Measurements from ENCODE around the gene PPP1R27. TPM values are rescaled to one million over a fixed set of nuclear protein-coding genes. Genes with fewer than 3 reads are reported as not detected.

Gene PPP1R27
- total RNA-seq: not detected in 2 replicates

GRCh38 chr17:81834831-81835267 is at the start of gene PPP1R27:
Gene PPP1R27, minus strand, starts transcription at chr17:81835050. Its CDS starts 97 bp downstream, at chr17:81834953.

GRCh38 chr17:81870981-81871386 is 36.1 kb upstream of the PPP1R27 start, which contains the start of gene ARHGDIA:
Gene ARHGDIA, minus strand, starts transcription at chr17:81871337. Its CDS starts 1,407 bp downstream, at chr17:81869930.

GRCh38 chr17:81859906-81860755 is 25.3 kb upstream of the PPP1R27 start, which contains the start of gene P4HB:
Gene P4HB, minus strand, starts transcription at chr17:81860535. Its CDS starts 64 bp downstream, at chr17:81860471.

GRCh38 chr17:81833160-81833920 is 1.5 kb downstream of the PPP1R27 start, which contains the start of gene MCRIP1:
Gene MCRIP1, minus strand, starts transcription at chr17:81833291. Its CDS starts 8,785 bp downstream, at chr17:81824506.

GRCh38 chr17:81803728-81804558 is 30.9 kb downstream of the PPP1R27 start, which contains the start of gene GCGR:
Gene GCGR, plus strand, starts transcription at chr17:81804150. Its CDS starts 4,869 bp downstream, at chr17:81809019.

Other genes starting within 250 kb of the PPP1R27 start
- gene NPLOC4, start 197.9 kb downstream of the PPP1R27 start, total RNA-seq: 80.4 and 97.5 TPM in 2 replicates
- gene TSPAN10, start 197.9 kb downstream of the PPP1R27 start, total RNA-seq: 1.9 TPM in 2 replicates
- not detected in 2 replicates for gene PDE6G, start 178.5 kb downstream of the PPP1R27 start, total RNA-seq
- 19.8 and 25.6 TPM in 2 replicates for gene OXLD1, start 168.4 kb downstream of the PPP1R27 start, total RNA-seq
- 4.9 and 6.8 TPM in 2 replicates for gene CCDC137, start 168.3 kb downstream of the PPP1R27 start, total RNA-seq
- gene ARL16, start 151.3 kb downstream of the PPP1R27 start, total RNA-seq: 28.9 and 35.6 TPM in 2 replicates
- 107 and 114 TPM in 2 replicates for gene HGS, start 151.0 kb downstream of the PPP1R27 start, total RNA-seq
- gene MRPL12, start 131.7 kb downstream of the PPP1R27 start, total RNA-seq: 10.1 and 12.3 TPM in 2 replicates
- 5.6 and 9.4 TPM in 2 replicates for gene SLC25A10, start 122.8 kb downstream of the PPP1R27 start, total RNA-seq
- not detected in 2 replicates for gene GCGR, start 30.9 kb downstream of the PPP1R27 start, total RNA-seq
- 88.6 and 90.3 TPM in 2 replicates for gene MCRIP1, start 1.8 kb downstream of the PPP1R27 start, total RNA-seq
- 1,150 and 1,536 TPM in 2 replicates for gene P4HB, start 25.5 kb upstream of the PPP1R27 start, total RNA-seq
- 181 and 187 TPM in 2 replicates for gene ARHGDIA, start 36.3 kb upstream of the PPP1R27 start, total RNA-seq
- gene ALYREF, start 56.5 kb upstream of the PPP1R27 start, total RNA-seq: 54.5 and 57.2 TPM in 2 replicates
- gene ANAPC11, start 56.7 kb upstream of the PPP1R27 start, total RNA-seq: 67.8 and 93.4 TPM in 2 replicates
- 0.49 and 1.3 TPM in 2 replicates for gene NPB, start 67.2 kb upstream of the PPP1R27 start, total RNA-seq
- 75.6 and 91.4 TPM in 2 replicates for gene PCYT2, start 76.3 kb upstream of the PPP1R27 start, total RNA-seq
- gene SIRT7, start 83.1 kb upstream of the PPP1R27 start, total RNA-seq: 17.5 and 27.3 TPM in 2 replicates
- gene MAFG, start 92.7 kb upstream of the PPP1R27 start, total RNA-seq: 27.2 and 33.3 TPM in 2 replicates
- 130 and 146 TPM in 2 replicates for gene PYCR1, start 102.2 kb upstream of the PPP1R27 start, total RNA-seq
- gene MYADML2, start 112.2 kb upstream of the PPP1R27 start, total RNA-seq: not detected in 2 replicates
- not detected in 2 replicates for gene NOTUM, start 126.1 kb upstream of the PPP1R27 start, total RNA-seq
- 32.3 and 33.8 TPM in 2 replicates for gene ASPSCR1, start 142.6 kb upstream of the PPP1R27 start, total RNA-seq
- 13.5 and 14.9 TPM in 2 replicates for gene CENPX, start 187.8 kb upstream of the PPP1R27 start, total RNA-seq
- 9.2 and 10.4 TPM in 2 replicates for gene LRRC45, start 188.3 kb upstream of the PPP1R27 start, total RNA-seq
- 5.0 and 5.5 TPM in 2 replicates for gene RAC3, start 196.6 kb upstream of the PPP1R27 start, total RNA-seq
- gene DCXR, start 202.6 kb upstream of the PPP1R27 start, total RNA-seq: 29.9 and 35.8 TPM in 2 replicates
- gene RFNG, start 216.8 kb upstream of the PPP1R27 start, total RNA-seq: 56.5 and 59.9 TPM in 2 replicates
- gene GPS1, start 216.8 kb upstream of the PPP1R27 start, total RNA-seq: 95.2 and 105 TPM in 2 replicates
- 50.3 and 53.1 TPM in 2 replicates for gene DUS1L, start 230.8 kb upstream of the PPP1R27 start, total RNA-seq